GM23338 (cell line): ENCODE data around the gene RNF141.

Source experiments
- CREB1 ChIP-seq: fragments of 250-450 bp; sonication (Bioruptor Pico); IDR thresholded peaks from 2 replicates; pipeline ENCODE4 v1.5.0; 2020; ENCODE audit warnings: low read depth, mild to moderate bottlenecking, moderate library complexity
- CTCF ChIP-seq, 2 experiments: fragments of 200-600 bp in 1 of 2; sonication (generic) in 1 of 2; conservative IDR thresholded peaks; 2 replicates each; pipeline versions ENCODE4 v1.5.1 to v1.6.1; 2016 to 2017; ENCODE audit warnings: antibody characterized with exemption in 2 of 2, low read depth in 2 of 2, mild to moderate bottlenecking in 2 of 2, moderate library complexity in 1 of 2
- ETS1 ChIP-seq: IDR thresholded peaks from 2 replicates; pipeline ENCODE4 v1.6.1; 2016; ENCODE audit warnings: antibody characterized with exemption
- EZH2 ChIP-seq: fragments of 200-600 bp; sonication (generic); IDR thresholded peaks from one replicate; pipeline ENCODE4 v1.8.0; 2017; ENCODE audit warnings: antibody characterized with exemption, mild to moderate bottlenecking, low read depth; ENCODE audit not compliant: unreplicated experiment
- EZH2phosphoT487 ChIP-seq: fragments of 200-600 bp; sonication (generic); IDR thresholded peaks from one replicate; pipeline ENCODE4 v1.8.1; 2018; ENCODE audit warnings: antibody characterized with exemption; ENCODE audit not compliant: unreplicated experiment
- JUNB ChIP-seq: IDR thresholded peaks from one replicate; pipeline ENCODE4 v1.6.1; 2016; ENCODE audit warnings: antibody characterized with exemption; ENCODE audit not compliant: unreplicated experiment
- NANOG ChIP-seq: IDR thresholded peaks from 2 replicates; pipeline ENCODE4 v1.6.1; 2016; ENCODE audit warnings: antibody characterized with exemption, borderline replicate concordance
- POLR2AphosphoS5 ChIP-seq: IDR thresholded peaks from 2 replicates; pipeline ENCODE4 v1.6.1; 2016; ENCODE audit warnings: antibody characterized with exemption, low read depth
- REST ChIP-seq: IDR thresholded peaks from one replicate; pipeline ENCODE4 v1.6.1; 2018; ENCODE audit warnings: antibody characterized with exemption; ENCODE audit not compliant: unreplicated experiment
- ZNF114 ChIP-seq: fragments of 250-450 bp; sonication (Bioruptor Pico); IDR thresholded peaks from 2 replicates; pipeline ENCODE4 v1.5.0; 2020; ENCODE audit warnings: mild to moderate bottlenecking, moderate library complexity

GRCh38 chr11:10588904-10589303 lies 47.9 kb upstream of the RNF141 start:
- TF ChIP-seq CTCF (conservative IDR thresholded peaks at IDR 0.05; ENCODE audit: low read depth in 2 of 2) (no peak), EZH2 (no peak), ETS1 (no peak), POLR2AphosphoS5 (no peak), JUNB (no peak), EZH2phosphoT487 (no peak), REST (no peak), ZNF114 (CRISPR knock-in tag) (no peak), NANOG (no peak), CREB1 (CRISPR knock-in tag) (no peak)
